Mammary epithelial cell (primary cell): ENCODE measurements around the gene ATP8A2.

ENCODE experiments used
- CTCF ChIP-seq, 2 donors: IDR thresholded peaks in 1 of 2; conservative IDR thresholded peaks in 1 of 2; 2 replicates each; pipeline ENCODE4 v1.5.1; 2011 to 2012; ENCODE audit warnings: inconsistent platforms in 2 of 2, low read length in 2 of 2, mild to moderate bottlenecking in 2 of 2, control low read depth in 1 of 2, low read depth in 1 of 2; ENCODE audit not compliant: insufficient read depth in 1 of 2; ENCODE audit errors: extremely low read depth in 1 of 2
- EZH2 ChIP-seq: IDR thresholded peaks from 2 replicates; pipeline ENCODE4 v1.6.1; 2012; ENCODE audit warnings: low read length, inconsistent platforms, borderline replicate concordance

GRCh38 chr13:25391932-25392331 is 20.2 kb downstream of the ATP8A2 start:
- TF ChIP-seq CTCF (conservative IDR thresholded peaks at IDR 0.05 in 1 of 2, IDR thresholded peaks at IDR 0.05 in 1 of 2; ENCODE audit: extremely low read depth in 1 of 2, insufficient read depth in 1 of 2, low read depth in 1 of 2, low read length in 2 of 2) (no peak), EZH2 (no peak)
